Stimulated activated CD8-positive, alpha-beta memory T cell treated with anti-CD3 and anti-CD28 coated beads, Interleukin-4, amount 100 ng/mL, for 24 hours (primary cell): ENCODE measurements around the gene CACNA2D3.
"Not testable (repeated sequence)": the region's sequence is repeated elsewhere in the genome, so short reads cannot be mapped to it uniquely, and the experiment has no call there.

Experiments
- DNase-seq: peaks from one replicate; pipeline ENCODE4 v3.0.0-alpha.2; 2020; ENCODE audit warnings: low read depth

Gene CACNA2D3

DNA sequence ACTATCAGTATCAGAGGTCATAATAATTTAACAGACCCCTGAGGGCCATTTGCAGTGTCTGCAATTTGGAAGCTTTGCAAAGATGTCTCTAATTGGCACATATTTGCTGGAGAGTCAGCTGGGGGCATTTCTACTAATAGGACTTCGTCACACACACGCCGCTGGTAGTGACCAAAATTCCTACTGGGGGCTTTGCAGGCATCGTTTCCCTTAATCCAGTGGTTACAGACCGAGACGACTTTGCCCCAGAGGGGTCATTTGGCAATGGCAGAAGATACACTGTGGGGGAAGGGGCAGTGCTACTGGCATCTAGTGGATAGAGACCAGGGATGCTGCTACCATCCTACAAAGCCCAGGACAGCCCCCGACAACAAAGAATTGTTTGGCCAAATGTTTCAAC lies 956.5 kb downstream of the CACNA2D3 start:
- no peak for DNase-seq

DNA sequence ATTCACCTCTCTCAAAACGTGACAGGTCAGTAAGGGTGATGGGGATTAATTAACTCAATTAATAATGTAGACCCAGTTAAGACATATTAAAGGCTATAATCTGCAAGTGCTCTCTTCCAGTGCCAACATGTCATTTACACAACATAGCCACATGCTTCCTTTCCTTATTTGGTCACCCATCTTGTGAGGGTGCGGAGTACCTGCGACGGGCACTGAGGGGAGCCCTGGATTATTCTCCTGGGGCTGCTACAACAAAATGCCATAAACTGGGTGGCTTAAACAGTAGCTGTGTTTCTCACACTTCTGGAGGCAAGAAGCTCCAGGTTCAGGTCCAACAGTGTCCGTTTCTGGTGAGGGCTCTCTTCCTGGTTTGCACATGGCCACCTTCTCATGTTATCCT lies 962.9 kb downstream of the CACNA2D3 start:
- DNase-seq = no peak

DNA sequence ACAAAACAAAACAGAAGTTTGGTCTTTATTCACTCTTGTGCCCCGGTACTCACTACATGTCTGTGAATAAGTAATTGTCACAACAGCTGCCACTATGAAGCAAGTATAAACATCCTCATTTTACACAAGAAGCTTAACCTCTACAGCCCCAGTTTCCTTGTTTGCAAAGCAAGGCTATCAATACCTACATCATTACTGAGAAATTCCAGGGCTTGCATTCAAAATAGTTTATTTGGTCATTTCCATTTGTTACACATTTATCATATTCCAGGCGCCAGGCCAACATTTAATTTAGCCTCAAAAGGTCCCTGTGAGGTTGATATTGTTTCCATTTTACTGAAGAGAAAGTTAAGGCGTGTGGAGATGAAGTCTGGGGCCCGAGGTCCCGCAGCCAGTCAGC lies 966.9 kb downstream of the CACNA2D3 start:
- DNase-seq = no peak

DNA sequence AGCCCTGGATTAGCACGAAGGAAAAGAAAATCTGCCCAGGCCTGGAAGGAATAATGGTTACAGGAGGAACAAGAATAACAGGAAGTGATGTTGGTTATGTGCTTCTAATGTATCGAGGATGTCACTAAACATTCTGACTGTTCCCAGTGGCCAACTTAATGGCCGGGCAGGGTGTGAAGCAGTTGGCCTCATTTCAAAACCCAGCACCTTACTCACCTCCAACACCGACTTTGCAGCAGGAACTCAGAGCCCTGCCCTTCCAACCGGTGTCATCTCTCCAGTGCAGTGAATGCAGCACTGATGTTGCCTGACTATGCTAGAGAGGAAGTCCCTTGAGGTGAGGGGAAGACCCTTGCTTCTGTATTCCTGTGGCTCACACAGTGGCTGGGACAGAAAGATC lies 967.9 kb downstream of the CACNA2D3 start:
- no peak for DNase-seq

DNA sequence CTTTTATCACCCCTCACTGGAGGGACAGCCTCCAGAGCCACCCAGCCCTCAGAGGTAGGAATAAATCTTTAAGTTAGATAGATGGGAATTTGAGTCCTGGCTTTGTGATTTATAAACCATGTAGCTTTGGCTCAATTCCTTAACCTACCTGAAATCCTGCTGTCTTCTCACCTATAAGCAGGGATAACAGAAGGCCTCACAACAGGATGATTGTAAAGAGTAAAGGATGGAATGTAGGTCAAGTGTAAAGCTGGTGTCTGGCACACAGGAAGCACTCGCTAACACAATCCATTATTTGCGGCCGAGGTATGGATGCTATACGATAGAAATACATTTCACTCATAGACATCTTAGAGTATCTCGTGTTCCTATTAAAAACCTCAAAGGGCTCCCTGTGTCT lies 968.4 kb downstream of the CACNA2D3 start:
- DNase-seq = no peak

DNA sequence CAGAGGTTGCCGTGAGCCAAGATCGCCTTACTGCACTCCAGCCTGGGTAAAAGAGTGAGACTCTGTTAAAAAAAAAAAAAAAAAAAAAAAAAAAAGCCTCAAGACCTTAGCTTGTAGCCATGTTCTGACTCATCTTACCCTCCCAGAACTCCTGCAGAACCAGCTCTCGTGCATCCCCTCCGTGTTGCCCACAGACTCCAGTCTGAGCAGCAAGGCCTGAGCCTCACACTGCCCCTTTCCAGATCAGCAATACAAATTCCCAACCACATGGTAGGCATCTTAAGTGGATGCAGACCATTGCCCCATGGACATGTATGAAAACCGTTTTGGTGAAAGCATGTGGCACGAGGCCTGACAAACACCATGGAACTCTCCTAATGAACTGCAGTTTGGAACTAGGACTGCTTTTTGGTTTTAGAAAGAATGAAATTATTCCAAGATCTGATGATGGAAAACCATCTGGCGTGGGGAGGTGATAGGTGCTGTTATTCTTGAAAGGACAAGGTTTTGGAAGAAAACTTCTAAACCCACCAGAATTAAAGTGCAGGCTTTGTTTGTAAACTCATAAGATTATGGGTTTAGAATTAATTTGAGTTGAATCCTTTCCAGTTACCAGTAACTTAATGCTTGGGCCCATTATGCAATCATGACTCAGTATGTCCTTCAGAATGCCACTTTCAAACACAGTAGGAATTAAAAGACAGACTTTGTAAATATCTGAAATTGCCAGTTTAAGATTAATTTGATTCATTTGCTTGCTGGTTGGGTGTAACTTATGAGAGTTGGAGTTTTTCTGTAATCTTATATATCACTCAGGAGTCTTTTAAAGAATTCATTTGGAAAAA lies 969.3 kb downstream of the CACNA2D3 start:
- no peak for DNase-seq

DNA sequence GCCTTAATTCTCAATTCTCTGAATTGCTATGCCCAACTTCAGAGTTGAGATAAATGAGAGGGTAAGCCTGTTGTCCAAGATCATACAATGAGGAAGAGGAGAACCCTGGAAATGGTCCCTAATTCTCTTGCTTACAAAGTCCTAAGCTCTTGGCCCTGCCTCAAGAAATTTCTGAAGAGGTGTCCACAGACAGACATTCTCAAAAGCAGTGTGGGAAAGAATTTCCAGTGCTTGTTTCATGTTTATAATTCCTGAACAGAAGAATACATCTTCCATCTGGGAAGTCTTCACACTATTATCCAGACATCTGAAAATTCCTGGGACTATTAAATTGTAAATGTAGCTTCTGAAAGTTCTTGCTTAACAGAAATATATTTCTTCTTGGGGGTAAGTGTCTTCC lies 972.3 kb downstream of the CACNA2D3 start:
- DNase-seq = no peak

DNA sequence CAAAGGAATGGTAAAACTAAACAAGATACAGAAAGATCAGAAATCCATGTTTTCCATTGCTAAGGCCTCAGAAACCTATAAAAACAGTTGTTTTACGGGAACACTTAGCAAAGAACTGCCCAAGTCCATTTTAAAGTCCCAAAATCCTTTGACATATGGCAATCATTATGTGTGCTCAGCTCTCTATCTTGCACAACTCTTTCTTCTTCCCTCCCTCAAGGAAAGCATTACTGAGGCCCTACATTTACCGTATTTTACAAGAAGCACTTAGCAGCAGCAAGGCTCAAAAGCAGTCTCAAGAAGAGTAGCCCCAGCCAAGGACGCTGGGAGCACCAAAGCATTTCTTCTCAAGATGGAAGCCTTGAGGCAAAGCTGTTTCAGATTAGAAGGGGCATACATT lies 975.1 kb downstream of the CACNA2D3 start:
- DNase-seq = no peak

DNA sequence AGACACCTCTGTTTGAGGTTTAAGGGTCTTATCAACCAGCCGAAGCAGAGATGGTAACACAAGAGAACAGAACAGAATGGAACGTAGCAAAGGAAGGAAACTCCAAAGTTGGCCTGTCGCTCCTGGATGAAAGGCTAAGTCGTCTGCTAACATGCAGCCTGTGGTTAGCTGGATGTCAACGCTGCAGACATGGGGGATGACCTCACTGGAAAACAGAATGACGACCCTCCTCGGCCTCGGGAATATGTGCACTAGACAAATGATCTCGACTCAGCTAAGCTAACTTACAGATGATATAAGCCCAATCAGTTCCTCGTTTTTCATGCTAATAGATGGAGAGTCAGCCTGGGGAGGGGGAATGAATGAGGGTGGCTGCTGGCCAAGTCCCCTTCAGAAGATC lies 983.3 kb downstream of the CACNA2D3 start:
- no peak for DNase-seq

DNA sequence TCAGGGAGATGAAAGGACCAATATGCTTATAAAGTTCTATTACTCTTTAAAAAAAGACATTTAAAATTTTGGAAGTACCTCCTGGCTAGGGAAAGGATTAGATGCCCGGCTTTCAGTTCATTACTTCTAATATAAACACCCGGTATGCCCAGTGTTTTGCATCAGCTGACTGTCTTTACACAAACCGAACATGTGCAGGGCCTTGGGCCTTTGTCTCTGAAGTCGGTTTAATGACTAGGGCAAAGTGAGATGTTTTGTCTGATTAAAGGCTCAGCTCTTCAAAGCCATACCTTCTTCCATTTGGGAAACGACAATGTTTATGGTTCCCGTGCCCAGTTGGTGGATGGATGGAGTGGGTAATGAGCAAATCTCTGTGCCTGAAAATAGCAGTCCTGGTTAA lies 984.8 kb downstream of the CACNA2D3 start:
- DNase-seq = no peak

DNA sequence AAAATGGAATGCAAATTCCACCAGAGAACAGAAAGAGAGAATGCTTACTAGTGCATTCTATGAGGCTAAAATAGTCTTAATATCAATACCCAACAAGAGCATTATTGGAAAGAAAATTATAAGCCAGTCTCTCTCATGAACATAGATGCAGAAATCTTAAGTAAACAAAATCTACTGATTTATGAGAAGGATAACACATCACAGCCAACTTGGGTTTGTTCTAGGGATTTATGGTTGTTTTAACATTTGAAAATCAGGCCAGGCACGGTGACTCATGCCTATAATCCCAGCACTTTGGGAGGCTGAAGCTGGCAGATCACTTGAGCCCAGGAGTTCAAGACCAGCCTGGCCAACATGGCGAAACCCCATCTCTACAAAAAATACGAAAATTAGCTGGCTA lies 989.6 kb downstream of the CACNA2D3 start:
- not testable (repeated sequence) for DNase-seq

DNA sequence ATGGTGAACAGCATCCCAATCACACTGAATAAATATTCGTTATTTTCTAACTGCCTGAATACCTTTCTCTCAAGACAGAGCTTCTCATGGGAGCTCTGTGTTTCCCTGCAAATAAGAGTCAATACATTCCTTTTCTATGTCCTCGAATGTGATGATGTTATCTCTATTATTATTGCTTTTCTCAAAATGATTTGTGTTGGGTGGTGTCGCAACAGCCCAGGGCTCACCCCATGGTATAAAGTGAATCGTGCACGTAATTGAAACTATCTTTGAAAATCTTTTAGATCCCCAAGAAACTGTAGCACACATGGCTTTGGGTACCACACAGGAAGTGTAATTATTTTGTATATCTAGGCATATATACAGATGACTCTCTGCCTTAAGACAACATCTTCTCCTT lies 996.1 kb downstream of the CACNA2D3 start:
- DNase-seq = no peak

DNA sequence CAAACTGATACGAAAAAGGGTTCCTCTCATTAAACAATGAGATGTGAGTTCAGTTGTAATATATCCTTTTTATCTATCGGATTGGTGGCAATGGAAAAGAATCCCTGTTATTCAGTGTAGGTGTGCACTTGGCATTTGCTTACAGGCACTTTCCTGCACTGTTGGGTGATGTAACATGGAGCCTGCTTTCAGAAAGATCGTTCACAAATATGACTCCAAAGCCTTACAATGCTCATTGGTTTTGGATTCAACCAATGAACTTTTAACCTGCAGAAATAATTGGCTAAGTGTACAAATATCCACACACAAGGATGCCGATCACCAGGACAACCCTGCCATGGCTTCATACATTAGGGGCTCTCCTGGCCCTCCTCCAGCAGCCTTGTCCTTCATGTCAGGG lies 996.9 kb downstream of the CACNA2D3 start:
- no peak for DNase-seq

DNA sequence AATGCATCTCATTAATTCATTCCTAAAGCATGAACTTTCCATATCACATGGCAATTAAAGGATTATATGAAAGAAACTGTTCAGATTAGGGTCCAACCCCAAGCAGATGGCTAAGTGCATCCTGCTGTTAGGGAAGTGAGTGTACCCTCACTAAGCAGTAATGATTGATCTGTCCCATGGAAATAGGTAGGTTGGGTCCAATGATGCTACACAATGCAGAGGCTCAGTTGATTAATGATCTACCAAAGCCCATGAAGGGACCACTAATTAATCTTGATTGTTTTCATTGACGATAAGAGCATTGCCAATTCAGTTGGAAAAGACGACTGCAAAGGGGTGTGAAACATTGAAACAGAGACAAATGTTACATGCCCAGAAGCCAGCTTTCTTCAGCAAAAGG lies 1000.0 kb downstream of the CACNA2D3 start:
- DNase-seq = no peak
